Natural killer cell treated with Interleukin-12 subunit alpha and Interleukin-12 subunit beta and Interleukin-15 and Interleukin-18, amount 100 ng/mL, for 72 hours (primary cell): ENCODE measurements around the gene TBRG4. TPM values are rescaled to one million over a fixed set of nuclear protein-coding genes. Genes with fewer than 3 reads are reported as not detected.
A peak's percentile ranks its signal among the peaks of the same experiment; 100 is the strongest.

ENCODE experiments used
- ATAC-seq, 2 donors: fragments of 150-1000 bp; cut with Tn5 transposase in 1 of 2; sonication (Bioruptor Pico), chemical (Tn5 transposase) in 1 of 2; 2 replicates each; pipeline ENCODE4 v1.10.0; 2021
- DNase-seq: peaks from one replicate; pipeline ENCODE4 v3.0.0; 2022; ENCODE audit warnings: low spot score
- H3K27ac Mint-ChIP-seq, 2 donors: 1 replicate in 1 of 2; 2 replicates in 1 of 2; pipeline ENCODE4 v1.8.0; 2022; ENCODE audit warnings: mixed read lengths in 2 of 2, mild to moderate bottlenecking in 1 of 2, moderate library complexity in 1 of 2
- H3K27me3 Mint-ChIP-seq, 2 donors: 1 replicate in 1 of 2; 2 replicates in 1 of 2; pipeline ENCODE4 v1.8.0; 2022; ENCODE audit warnings: mixed read lengths in 2 of 2
- H3K36me3 Mint-ChIP-seq: one replicate; pipeline ENCODE4 v1.8.0; 2022; ENCODE audit warnings: mixed read lengths
- H3K4me1 Mint-ChIP-seq, 2 donors: 1 replicate in 1 of 2; 2 replicates in 1 of 2; pipeline ENCODE4 v1.8.0; 2022; ENCODE audit warnings: low read depth in 2 of 2, mixed read lengths in 2 of 2, mild to moderate bottlenecking in 1 of 2
- H3K4me3 Mint-ChIP-seq: one replicate; pipeline ENCODE4 v1.8.0; 2022; ENCODE audit warnings: mixed read lengths
- H3K9me3 Mint-ChIP-seq: 2 replicates; pipeline ENCODE4 v1.8.0; 2022; ENCODE audit warnings: mixed read lengths
- total RNA-seq, 2 donors: library from RNA; stranded (reverse); gene quantifications; one replicate each; pipeline ENCODE4 v1.2.3, GENCODE V29; 2022

Gene TBRG4
- total RNA-seq, 2 donors from 2014 or later: 123 to 211 TPM

- no peak for ATAC-seq
- H3K27me3 Mint-ChIP-seq: no peaks in the 10 kb centered on the region
- no peaks in the 10 kb centered on the region for H3K9me3 Mint-ChIP-seq
- H3K27ac Mint-ChIP-seq: no peak overlapping the region
- no peaks in the 10 kb centered on the region for H3K36me3 Mint-ChIP-seq
- H3K4me3 Mint-ChIP-seq: no peak overlapping the region
- H3K4me1 Mint-ChIP-seq: peaks cover 3 to 10% of the 10 kb centered on the region in 2 donors
- no peak for DNase-seq
Observed at GRCh38 chr7:45102785-45103712, 8.4 kb downstream of the TBRG4 start.

GRCh38 chr7:45101748-45102147, 9.7 kb downstream of the TBRG4 start:
- Mint-ChIP-seq H3K9me3 (no peaks in the 10 kb centered on the region), H3K4me3 (no peak overlapping the region), H3K27me3 (no peaks in the 10 kb centered on the region), H3K4me1 (no peaks in the 10 kb centered on the region), H3K27ac (no peak overlapping the region), H3K36me3 (no peaks in the 10 kb centered on the region)
- DNase-seq (no peak), ATAC-seq (no peak)

GRCh38 chr7:45100761-45101480, 10.6 kb downstream of the TBRG4 start:
- no peak overlapping the region for H3K27ac Mint-ChIP-seq
- no peaks in the 10 kb centered on the region for H3K36me3 Mint-ChIP-seq

GRCh38 chr7:45099891-45100760, 11.4 kb downstream of the TBRG4 start:
- H3K27me3 Mint-ChIP-seq: no peaks in the 10 kb centered on the region
- DNase-seq (no peak), ATAC-seq (no peak)
- H3K4me3 Mint-ChIP-seq: no peak overlapping the region
- H3K27ac Mint-ChIP-seq: no peak overlapping the region
- H3K9me3 Mint-ChIP-seq: no peaks in the 10 kb centered on the region
- H3K36me3 Mint-ChIP-seq: no peaks in the 10 kb centered on the region
- peaks cover 0 to 3% of the 10 kb centered on the region in 2 donors for H3K4me1 Mint-ChIP-seq

More at GRCh38 chr7:45100761-45101480, 10.6 kb downstream of the TBRG4 start:
- DNase-seq (no peak), ATAC-seq (no peak)
- Mint-ChIP-seq H3K9me3 (no peaks in the 10 kb centered on the region), H3K27me3 (no peaks in the 10 kb centered on the region), H3K4me1 (peaks cover 0 to 3% of the 10 kb centered on the region in 2 donors), H3K4me3 (no peak overlapping the region)

- Mint-ChIP-seq H3K27ac (no peak overlapping the region), H3K9me3 (no peaks in the 10 kb centered on the region), H3K36me3 (no peaks in the 10 kb centered on the region), H3K27me3 (no peaks in the 10 kb centered on the region), H3K4me3 (no peak overlapping the region), H3K4me1 (peaks cover 0 to 3% of the 10 kb centered on the region in 2 donors)
- ATAC-seq: peak in 1 of 2 donors; percentile 21
- DNase-seq: no peak
Observed at GRCh38 chr7:45098983-45099839, 12.3 kb downstream of the TBRG4 start.

GRCh38 chr7:45092931-45093235, 18.6 kb downstream of the TBRG4 start:
- no peak for DNase-seq
- no peak overlapping the region for H3K4me3 Mint-ChIP-seq
- peaks cover 0 to 11% of the 10 kb centered on the region in 2 donors for H3K4me1 Mint-ChIP-seq
- ATAC-seq: no peak
- H3K9me3 Mint-ChIP-seq: no peaks in the 10 kb centered on the region
- H3K36me3 Mint-ChIP-seq: no peaks in the 10 kb centered on the region
- no peak overlapping the region for H3K27ac Mint-ChIP-seq
- peaks cover 0 to 4% of the 10 kb centered on the region in 2 donors for H3K27me3 Mint-ChIP-seq

- H3K4me3 Mint-ChIP-seq: no peak overlapping the region
- peaks cover 0 to 4% of the 10 kb centered on the region in 2 donors for H3K27me3 Mint-ChIP-seq
- no peaks in the 10 kb centered on the region for H3K36me3 Mint-ChIP-seq
- H3K4me1 Mint-ChIP-seq: peaks cover 0 to 11% of the 10 kb centered on the region in 2 donors
- no peak overlapping the region for H3K27ac Mint-ChIP-seq
- DNase-seq (no peak), ATAC-seq (no peak)
- no peaks in the 10 kb centered on the region for H3K9me3 Mint-ChIP-seq
Observed at GRCh38 chr7:45092100-45092930, 19.2 kb downstream of the TBRG4 start.

GRCh38 chr7:45089341-45089891, 22.1 kb downstream of the TBRG4 start:
- Mint-ChIP-seq H3K9me3 (no peaks in the 10 kb centered on the region), H3K36me3 (no peaks in the 10 kb centered on the region), H3K4me1 (peaks cover 0 to 8% of the 10 kb centered on the region in 2 donors), H3K27ac (peak overlapping the region in 1 of 2 donors; percentile 33), H3K27me3 (peaks cover 0 to 4% of the 10 kb centered on the region in 2 donors), H3K4me3 (peak overlapping the region; percentile 72)
- DNase-seq: no peak
- peak; percentile 47 to 66 for ATAC-seq

- Mint-ChIP-seq H3K4me3 (peak within 1 kb of the TSS; percentile 72), H3K9me3 (no peaks in the 10 kb centered on the region), H3K27me3 (peaks cover 0 to 4% of the 10 kb centered on the region in 2 donors), H3K4me1 (peaks cover 0 to 8% of the 10 kb centered on the region in 2 donors), H3K27ac (peak within 1 kb of the TSS in 1 of 2 donors; percentile 33), H3K36me3 (no peaks in the 10 kb centered on the region)
- DNase-seq: no peak
- peak; percentile 77 to 83 for ATAC-seq
Observed at GRCh38 chr7:45088821-45089340, 22.6 kb downstream of the TBRG4 start, which contains the start of gene NACAD. Gene NACAD, minus strand, starts transcription at chr7:45088969. Its CDS starts 75 bp downstream, at chr7:45088894.

- peaks cover 0 to 8% of the 10 kb centered on the region in 2 donors for H3K4me1 Mint-ChIP-seq
- no peaks in the 10 kb centered on the region for H3K36me3 Mint-ChIP-seq
- peaks cover 0 to 4% of the 10 kb centered on the region in 2 donors for H3K27me3 Mint-ChIP-seq
- no peak overlapping the region for H3K4me3 Mint-ChIP-seq
- no peaks in the 10 kb centered on the region for H3K9me3 Mint-ChIP-seq
- no peak for DNase-seq
- ATAC-seq: no peak
- no peak overlapping the region for H3K27ac Mint-ChIP-seq
Observed at GRCh38 chr7:45088146-45088701, 23.3 kb downstream of the TBRG4 start.

- Mint-ChIP-seq H3K36me3 (no peaks in the 10 kb centered on the region), H3K4me1 (peaks cover 0 to 8% of the 10 kb centered on the region in 2 donors), H3K27me3 (peaks cover 0 to 4% of the 10 kb centered on the region in 2 donors), H3K4me3 (no peak overlapping the region), H3K27ac (peak overlapping the region in 1 of 2 donors; percentile 31), H3K9me3 (no peaks in the 10 kb centered on the region)
- DNase-seq: peak; percentile 53
- no peak for ATAC-seq
Observed at GRCh38 chr7:45087301-45088145, 24.0 kb downstream of the TBRG4 start.
